Activated CD8-positive, alpha-beta memory T cell treated with anti-CD3 and anti-CD28 coated beads, Interleukin-2, amount 50 U/mL, for 24 hours (primary cell): ENCODE results near the gene WT1.
"Not testable (repeated sequence)": the region's sequence is repeated elsewhere in the genome, so short reads cannot be mapped to it uniquely, and the experiment has no call there.

Source experiments
- DNase-seq: peaks from one replicate; pipeline ENCODE4 v3.0.0-alpha.2; 2020; ENCODE audit errors: extremely low read depth

Gene WT1

DNA sequence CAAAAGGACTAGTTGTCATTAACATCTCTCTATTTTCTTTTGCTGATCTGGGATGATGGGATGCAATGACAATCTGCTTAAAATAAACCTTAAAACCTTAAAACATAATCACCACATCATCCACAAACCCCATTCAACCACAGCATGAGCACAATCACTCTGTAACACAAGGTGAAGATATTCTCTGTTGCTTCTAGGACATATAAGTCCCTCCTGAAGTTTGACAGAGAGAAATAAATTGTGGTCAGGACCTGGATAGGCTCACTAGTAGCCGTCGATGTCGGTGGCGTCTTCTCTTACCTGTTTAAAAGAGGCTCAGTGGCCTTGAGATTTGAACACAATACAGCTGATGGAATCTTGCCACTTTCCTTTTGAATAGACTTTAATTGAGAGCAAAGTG is 47.9 kb downstream of the WT1 start:
- DNase-seq, result no peak

DNA sequence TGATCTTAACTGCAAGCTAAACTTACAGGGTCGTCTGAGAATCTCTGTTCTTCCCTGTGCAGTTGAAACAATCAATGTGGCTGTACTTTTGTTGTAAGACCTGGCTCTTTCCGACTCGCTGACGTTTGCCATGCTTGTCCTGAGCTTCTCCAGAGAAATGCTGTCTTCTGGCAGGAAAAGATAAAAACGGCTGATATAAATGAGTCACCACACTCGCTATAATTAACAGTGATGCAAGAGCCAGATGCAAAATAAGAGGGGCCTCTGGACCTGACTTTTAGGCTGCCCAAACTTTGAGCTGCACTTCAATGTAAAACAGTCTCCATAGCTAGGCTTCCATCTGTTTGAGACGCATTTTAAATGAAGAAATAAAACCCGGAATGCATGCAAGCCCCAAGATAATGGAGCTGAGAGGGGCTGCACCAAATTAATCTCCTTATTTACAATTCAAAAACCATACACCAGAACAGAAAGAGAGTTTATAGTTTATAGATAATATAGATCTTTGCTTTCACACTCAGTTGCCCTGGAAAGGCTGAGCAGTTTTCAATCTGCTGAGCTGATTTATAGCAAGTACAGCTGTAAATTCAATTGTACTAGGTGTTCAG is 48.5 kb downstream of the WT1 start:
- DNase-seq, result no peak

DNA sequence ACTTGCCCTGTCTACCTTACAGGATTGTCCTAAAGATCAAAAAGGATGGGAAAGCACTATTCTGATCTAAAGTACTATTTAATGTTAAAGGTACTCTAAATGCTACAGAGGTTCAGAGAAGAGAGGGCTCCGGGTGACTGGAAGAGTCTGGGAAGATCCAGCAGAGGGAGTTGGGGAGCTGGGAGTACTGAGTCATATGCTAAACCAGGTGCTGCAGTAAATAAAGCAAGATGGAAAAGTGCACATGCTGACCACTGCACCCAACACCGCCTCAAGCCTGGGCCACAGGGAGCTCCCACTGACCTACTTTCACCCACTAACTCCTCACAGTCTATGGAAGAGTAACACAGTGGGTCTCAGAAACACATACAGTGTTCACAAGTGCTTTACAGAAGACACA is 49.3 kb downstream of the WT1 start:
- DNase-seq, result no peak

- no peak for DNase-seq
Measured at GRCh38 chr11:32382339-32383049, 52.8 kb downstream of the WT1 start.

GRCh38 chr11:32381179-32381578 is 54.2 kb downstream of the WT1 start:
- DNase-seq, result no peak

GRCh38 chr11:32379719-32380118 is 55.6 kb downstream of the WT1 start:
- no peak for DNase-seq

DNA sequence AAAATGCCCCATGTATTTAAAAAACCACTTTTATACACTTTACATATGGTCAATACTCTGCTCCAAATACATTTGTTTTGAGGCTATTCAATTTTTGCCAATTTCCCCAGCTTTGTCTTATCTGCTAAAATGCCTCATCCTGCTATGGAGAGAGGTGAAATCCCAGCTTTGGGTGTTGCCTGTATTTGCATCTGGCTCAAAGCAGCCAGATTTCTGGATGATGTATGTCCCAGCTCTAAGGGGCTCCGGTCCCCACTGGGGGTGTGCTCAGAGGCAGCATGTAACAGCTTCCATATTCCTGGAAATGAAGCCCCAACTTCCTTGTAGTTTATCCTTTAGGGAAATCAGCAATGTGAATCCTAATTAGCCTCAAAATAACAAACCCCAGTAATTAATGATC is 59.5 kb downstream of the WT1 start:
- DNase-seq, result no peak

DNA sequence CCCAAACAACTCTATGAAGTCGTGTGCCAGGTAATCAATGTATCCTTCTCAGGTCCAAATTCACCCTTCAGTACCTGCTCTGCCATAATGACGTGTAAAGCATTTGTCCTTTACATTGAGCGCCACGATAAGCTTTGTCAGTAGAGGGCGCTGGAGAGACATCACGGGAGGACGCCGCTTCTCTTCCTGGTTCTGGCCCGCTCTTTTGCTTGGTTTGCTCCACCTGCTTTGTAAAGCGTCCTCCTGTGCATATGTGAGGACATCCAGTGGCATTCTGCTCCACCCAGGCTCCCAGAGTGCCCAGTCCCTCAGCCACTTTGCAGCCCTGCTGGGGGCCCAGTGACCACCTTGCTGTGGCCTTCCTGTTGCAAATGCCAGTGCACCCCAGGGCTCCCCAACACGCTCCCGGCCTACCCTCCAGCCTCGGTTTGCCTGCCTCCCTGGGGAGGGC is 61.1 kb downstream of the WT1 start:
- no peak for DNase-seq

DNA sequence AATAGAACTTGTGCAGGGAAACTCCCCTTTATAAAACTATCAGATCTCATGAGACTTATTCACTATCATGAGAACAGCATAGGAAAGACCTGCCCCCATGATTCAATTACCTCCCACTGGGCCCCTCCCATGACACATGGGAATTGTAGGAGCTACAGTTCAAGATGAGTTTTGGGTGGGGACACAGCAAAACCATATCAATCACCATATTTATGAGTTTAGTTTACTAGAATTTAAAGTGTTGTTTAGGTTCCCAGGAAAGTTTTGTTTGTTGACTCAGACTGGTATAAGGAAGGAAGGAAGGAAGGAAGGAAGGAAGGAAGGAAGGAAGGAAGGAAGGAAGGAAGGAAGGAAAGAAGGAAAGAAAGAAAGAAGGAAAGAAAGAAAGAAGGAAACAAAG is 65.4 kb downstream of the WT1 start:
- not testable (repeated sequence) for DNase-seq

DNA sequence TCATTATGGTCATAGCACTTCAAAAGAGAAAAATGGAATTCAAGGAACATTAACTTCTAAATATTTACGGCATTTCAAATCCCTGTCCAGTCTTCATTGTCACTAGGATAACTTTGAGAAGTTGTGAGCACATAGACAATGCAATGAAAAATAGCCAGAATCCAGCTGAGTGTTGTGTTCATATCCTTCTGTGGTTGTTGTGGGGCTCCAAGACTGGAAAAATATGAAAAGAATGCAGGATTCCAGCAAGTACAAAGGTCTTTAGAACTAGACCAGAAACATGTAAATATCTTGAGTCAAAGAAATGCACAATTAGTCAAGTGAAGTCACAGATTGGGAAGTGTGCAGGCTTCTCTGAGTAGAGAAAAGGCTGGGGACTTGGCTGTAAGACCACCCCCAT is 68.7 kb downstream of the WT1 start:
- DNase-seq, result no peak

DNA sequence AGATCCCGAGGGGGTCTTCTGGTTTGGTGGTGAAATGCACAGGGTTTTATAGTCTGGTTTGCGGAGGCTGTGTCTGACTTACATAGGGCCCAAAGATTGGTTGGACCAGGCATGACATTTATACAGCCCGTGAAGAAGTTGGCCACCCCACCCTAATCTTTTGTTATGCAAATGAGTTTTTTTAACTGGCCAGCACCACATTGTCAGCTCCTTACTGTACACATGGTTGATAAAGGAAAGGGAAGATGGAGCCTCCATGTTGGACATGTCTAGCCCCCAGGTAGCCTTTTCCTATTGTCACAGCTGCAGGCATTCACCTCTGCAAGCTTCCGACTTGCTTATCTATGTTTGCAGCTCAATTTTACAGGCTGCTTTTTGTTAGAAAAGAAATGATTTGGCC is 70.1 kb downstream of the WT1 start:
- no peak for DNase-seq

DNA sequence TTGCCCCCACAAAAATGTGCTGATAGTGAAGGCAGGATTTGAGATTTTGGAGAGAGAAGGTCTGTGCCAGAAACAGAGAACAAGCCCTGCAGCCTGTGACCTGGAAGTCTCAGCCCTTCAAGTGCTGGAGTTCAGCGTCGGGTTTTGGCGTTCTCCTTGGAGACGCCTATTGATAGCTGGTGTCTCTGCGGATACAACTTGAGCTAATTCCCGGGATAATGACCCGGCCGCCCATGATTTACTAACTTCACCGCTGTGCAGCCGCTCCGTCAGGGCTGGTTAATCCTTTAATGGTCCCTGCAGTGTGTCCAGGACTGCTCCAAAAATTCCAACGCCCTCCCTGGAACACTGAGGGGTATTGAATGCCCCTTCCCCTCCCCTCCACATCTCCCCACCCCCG is 76.6 kb downstream of the WT1 start:
- no peak for DNase-seq

DNA sequence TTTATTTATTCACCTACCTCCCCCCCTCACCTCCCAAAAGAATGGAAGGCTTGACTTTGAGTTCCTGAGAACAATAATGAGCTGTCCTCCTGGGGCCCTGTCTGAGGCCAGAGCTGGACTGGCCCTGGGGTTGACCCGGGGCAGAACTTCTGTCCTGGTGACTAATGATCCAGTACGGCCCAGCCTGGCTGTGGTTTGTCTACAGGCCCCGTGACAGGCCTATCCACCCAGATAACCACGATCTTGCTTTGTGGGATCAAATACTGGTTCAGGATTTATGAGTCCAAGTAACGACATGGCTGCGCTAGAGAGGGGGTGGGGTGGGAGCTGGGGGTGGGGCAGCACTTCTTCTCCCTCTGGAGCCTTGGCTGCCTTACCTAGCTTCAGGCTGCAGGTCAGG is 81.5 kb downstream of the WT1 start:
- DNase-seq, result no peak

DNA sequence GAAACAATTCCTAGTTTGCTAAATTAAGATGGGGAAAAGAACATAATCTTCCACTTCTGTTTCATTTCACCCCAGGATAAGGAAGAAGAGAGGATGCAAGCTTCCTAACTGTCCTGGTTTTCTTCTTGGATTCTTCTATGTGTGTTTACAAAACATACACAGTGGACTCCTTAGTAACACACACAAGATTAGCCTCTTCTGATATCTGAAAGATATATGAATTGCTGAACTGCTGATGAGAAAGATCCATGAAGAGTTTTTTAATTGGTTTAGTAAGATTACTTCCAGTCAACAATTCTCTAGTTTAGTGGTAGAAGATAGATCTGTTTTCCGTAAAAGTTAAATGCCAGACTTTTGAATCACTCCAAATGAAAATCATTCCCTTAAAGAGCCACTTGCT is 86.8 kb downstream of the WT1 start:
- DNase-seq, result no peak

- DNase-seq, result no peak
Measured at GRCh38 chr11:32344946-32345345, 90.4 kb downstream of the WT1 start.

DNA sequence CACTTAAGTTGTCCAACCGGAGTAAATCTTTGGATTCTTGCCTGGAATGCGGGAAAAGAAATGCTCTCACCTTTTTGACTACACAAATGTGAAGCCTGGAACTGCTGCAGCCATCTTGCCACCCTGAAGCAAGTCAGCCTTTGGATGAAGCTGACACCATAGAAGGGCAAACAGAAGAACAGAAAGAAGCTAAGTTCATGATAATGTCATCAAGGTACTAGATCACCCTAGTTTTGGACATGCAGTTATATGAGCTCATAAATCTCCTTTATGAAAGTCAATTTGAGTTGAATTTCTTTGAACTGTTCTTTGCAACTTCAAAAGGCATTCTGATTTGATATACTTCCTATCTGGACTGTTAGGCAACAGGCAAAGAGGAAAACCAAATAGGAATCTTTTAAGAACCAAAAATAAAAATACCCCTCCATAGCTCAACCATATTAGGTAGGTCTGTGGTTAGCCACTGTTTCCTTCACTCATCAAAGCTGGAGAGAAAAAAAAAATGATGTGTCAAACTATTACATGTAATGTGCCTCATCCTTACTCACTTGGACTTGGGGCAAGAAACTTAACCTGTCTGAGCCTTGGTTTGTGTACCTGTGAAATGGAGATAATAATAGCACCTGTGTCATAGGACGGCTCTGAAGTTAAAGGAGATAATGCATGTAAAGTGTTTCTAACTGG is 91.9 kb downstream of the WT1 start:
- no peak for DNase-seq

GRCh38 chr11:32341620-32342613 is 93.4 kb downstream of the WT1 start:
- DNase-seq, result no peak

- no peak for DNase-seq
Measured at GRCh38 chr11:32340181-32340580, 95.2 kb downstream of the WT1 start.
